Fibroblast of lung (primary cell): ENCODE results near the gene ABCC5. TPM values are rescaled to one million over a fixed set of nuclear protein-coding genes. Genes with fewer than 3 reads are reported as not detected.

Experiments used
- DNase-seq, 2 donors: peaks; one replicate each; pipeline versions ENCODE4 v3.0.0 to v3.0.0-alpha.2; 2010; ENCODE audit warnings: low read depth in 2 of 2
- H2AFZ ChIP-seq: 2 replicates; pipeline ENCODE4 v1.5.1; 2012; ENCODE audit warnings: low read length, control low read depth, inconsistent platforms
- H3K27ac ChIP-seq: 2 replicates; pipeline ENCODE4 v1.5.1; 2011; ENCODE audit warnings: low read length, control low read depth; ENCODE audit not compliant: insufficient read depth
- H3K27me3 ChIP-seq: 2 replicates; pipeline ENCODE4 v1.5.1; 2011; ENCODE audit warnings: mild to moderate bottlenecking, low read length; ENCODE audit not compliant: control insufficient read depth, insufficient read depth
- H3K36me3 ChIP-seq: 2 replicates; pipeline ENCODE4 v1.5.1; 2011; ENCODE audit warnings: low read length; ENCODE audit not compliant: control insufficient read depth, insufficient read depth
- H3K4me1 ChIP-seq: 2 replicates; pipeline ENCODE4 v1.5.1; 2011; ENCODE audit warnings: low read length; ENCODE audit not compliant: control insufficient read depth, insufficient read depth; ENCODE audit errors: extremely low read depth
- H3K4me2 ChIP-seq: 2 replicates; pipeline ENCODE4 v1.5.1; 2011; ENCODE audit warnings: low read length, control low read depth; ENCODE audit not compliant: insufficient read depth; ENCODE audit errors: extremely low read depth
- H3K4me3 ChIP-seq, 4 experiments: fragments of 200-600 bp in 1 of 4; sonication (generic) in 1 of 4; replicated peaks in 1 of 4; 2 replicates each; pipeline ENCODE4 v1.5.1; 2011 to 2016; ENCODE audit warnings: low read length in 4 of 4, low read depth in 3 of 4, mild to moderate bottlenecking in 3 of 4, control low read depth in 2 of 4, inconsistent platforms in 1 of 4, mixed read lengths in 1 of 4; ENCODE audit not compliant: insufficient read depth in 1 of 4; ENCODE audit errors: control extremely low read depth in 1 of 4
- H3K79me2 ChIP-seq: 2 replicates; pipeline ENCODE4 v1.5.1; 2012; ENCODE audit warnings: mild to moderate bottlenecking, low read length, inconsistent platforms; ENCODE audit not compliant: control insufficient read depth, insufficient read depth
- H3K9ac ChIP-seq: 2 replicates; pipeline ENCODE4 v1.5.1; 2011; ENCODE audit warnings: mild to moderate bottlenecking, low read length, control low read depth; ENCODE audit not compliant: insufficient read depth
- H3K9me3 ChIP-seq: 2 replicates; pipeline ENCODE4 v1.5.1; 2012; ENCODE audit warnings: low read depth, low read length; ENCODE audit not compliant: control insufficient read depth, insufficient read depth
- H4K20me1 ChIP-seq: 2 replicates; pipeline ENCODE4 v1.5.1; 2011; ENCODE audit warnings: low read length; ENCODE audit not compliant: control insufficient read depth, insufficient read depth; ENCODE audit errors: extremely low read depth
- EZH2 ChIP-seq: IDR thresholded peaks from 2 replicates; pipeline ENCODE4 v1.5.1; 2012; ENCODE audit warnings: low read length, control low read depth, mild to moderate bottlenecking; ENCODE audit errors: missing control alignments
- polyA plus RNA-seq, 2 donors: library from polyadenylated mRNA; depleted of rRNA in 1 of 2; stranded (reverse) in 1 of 2; unstranded in 1 of 2; fragments of >200 nt; gene quantifications; 2 replicates each; pipeline ENCODE4 v1.2.1, GENCODE V29; 2011 to 2012; ENCODE audit warnings: missing spikeins in 1 of 2
- total RNA-seq: library from RNA; depleted of rRNA; stranded (reverse); fragments of >200 nt; gene quantifications from 2 replicates; pipeline ENCODE4 v1.2.1, GENCODE V29; 2014
- TF ChIP-seq, protein P1 (sequence below), 2 donors: IDR thresholded peaks in 1 of 2; conservative IDR thresholded peaks in 1 of 2; 1 replicate in 1 of 2; 2 replicates in 1 of 2; pipeline ENCODE4 v1.5.1; 2011 to 2012; ENCODE audit warnings: low read length in 2 of 2, control low read depth in 1 of 2, inconsistent platforms in 1 of 2, low read depth in 1 of 2, mild to moderate bottlenecking in 1 of 2

Gene ABCC5
- total and polyA plus RNA-seq, 2 donors (not counting 1 experiment from before 2014, with no cell fraction given): 13.2 to 18.8 TPM

DNA sequence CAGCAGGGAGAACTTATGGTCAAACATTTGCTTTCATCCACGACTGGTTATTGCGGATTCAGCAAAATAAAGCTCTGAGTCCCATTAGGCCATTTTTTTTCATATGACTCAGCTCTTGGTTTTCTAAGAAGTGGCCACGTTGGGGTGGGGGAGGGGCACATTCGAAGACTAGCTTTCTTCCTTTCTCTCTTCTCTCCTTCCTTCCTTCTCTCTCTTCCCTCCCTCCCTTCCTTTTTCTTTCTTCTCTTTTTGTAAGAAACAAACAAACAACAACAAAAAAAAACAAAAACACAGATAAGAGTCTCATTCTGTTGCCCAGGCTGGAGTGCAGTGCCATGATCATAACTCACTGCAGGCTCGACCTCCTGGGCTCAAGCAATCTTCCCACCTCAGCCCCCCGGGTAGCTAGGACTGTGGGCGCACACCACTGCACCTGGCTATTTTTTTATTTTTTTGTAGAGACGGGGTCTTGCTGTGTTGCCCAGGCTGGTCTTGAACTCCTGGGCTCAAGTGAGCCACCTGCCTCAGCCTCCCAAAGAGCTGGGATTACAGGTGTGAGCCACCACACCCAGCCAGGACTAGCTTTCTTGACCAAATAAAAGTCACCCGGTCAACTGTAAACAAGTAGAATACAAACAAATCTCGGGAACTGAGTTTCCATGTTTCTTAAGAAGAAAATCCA lies 41.6 kb downstream of the ABCC5 start:
- no peak for TF ChIP-seq EZH2
- TF ChIP-seq, protein P1, sequence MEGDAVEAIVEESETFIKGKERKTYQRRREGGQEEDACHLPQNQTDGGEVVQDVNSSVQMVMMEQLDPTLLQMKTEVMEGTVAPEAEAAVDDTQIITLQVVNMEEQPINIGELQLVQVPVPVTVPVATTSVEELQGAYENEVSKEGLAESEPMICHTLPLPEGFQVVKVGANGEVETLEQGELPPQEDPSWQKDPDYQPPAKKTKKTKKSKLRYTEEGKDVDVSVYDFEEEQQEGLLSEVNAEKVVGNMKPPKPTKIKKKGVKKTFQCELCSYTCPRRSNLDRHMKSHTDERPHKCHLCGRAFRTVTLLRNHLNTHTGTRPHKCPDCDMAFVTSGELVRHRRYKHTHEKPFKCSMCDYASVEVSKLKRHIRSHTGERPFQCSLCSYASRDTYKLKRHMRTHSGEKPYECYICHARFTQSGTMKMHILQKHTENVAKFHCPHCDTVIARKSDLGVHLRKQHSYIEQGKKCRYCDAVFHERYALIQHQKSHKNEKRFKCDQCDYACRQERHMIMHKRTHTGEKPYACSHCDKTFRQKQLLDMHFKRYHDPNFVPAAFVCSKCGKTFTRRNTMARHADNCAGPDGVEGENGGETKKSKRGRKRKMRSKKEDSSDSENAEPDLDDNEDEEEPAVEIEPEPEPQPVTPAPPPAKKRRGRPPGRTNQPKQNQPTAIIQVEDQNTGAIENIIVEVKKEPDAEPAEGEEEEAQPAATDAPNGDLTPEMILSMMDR (conservative IDR thresholded peaks at IDR 0.05 in 1 of 2, IDR thresholded peaks at IDR 0.05 in 1 of 2; ENCODE audit: low read depth in 1 of 2, low read length in 2 of 2): no peak
- no peaks in the 10 kb centered on the region for H3K9me3 ChIP-seq
- H3K36me3 ChIP-seq: no peaks in the 10 kb centered on the region
- H3K4me1 ChIP-seq: no peaks in the 10 kb centered on the region
- no peak overlapping the region for H3K9ac ChIP-seq
- H4K20me1 ChIP-seq: no peaks in the 10 kb centered on the region
- H3K4me2 ChIP-seq: no peak overlapping the region
- H3K27ac ChIP-seq: no peak overlapping the region
- no peaks in the 10 kb centered on the region for H3K79me2 ChIP-seq
- peak; percentile 46 to 67 for DNase-seq
- H2AFZ ChIP-seq: no peak overlapping the region
- H3K27me3 ChIP-seq: no peaks in the 10 kb centered on the region
- no peak overlapping the region for H3K4me3 ChIP-seq

DNA sequence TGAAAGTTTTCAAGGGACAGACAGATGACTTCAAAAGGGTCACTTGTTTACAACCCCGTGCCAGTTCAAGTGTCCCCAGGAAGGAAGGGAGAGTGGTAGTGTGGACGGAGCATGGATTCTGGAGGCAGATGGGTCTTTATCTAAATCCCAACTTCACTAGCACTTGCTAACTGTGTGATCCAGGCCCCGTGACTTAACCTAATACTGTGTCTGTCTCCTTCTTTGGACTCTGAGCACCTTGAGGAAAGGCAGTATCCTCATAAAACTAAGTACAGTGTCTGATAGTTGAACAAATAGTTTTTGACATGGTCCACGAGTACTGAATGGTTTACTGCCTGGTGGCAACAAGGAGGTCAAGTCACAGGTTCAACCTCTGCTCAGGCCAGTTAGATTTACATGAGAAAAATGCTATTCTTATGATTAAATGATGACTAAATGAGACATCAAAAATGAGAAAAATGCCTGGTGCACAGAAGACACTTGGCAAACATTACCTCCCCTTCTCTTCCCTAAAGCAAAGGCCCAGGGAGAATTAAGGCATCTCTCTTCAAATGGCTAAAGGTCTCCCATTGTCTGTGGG lies 48.9 kb downstream of the ABCC5 start:
- H3K4me2 ChIP-seq: no peak overlapping the region
- H3K9me3 ChIP-seq: no peaks in the 10 kb centered on the region
- no peaks in the 10 kb centered on the region for H3K27me3 ChIP-seq
- no peak overlapping the region for H2AFZ ChIP-seq
- DNase-seq: no peak
- H3K36me3 ChIP-seq: peaks cover 6% of the 10 kb centered on the region
- no peak overlapping the region for H3K27ac ChIP-seq
- TF ChIP-seq EZH2: no peak
- TF ChIP-seq, protein P1 (conservative IDR thresholded peaks at IDR 0.05 in 1 of 2, IDR thresholded peaks at IDR 0.05 in 1 of 2; ENCODE audit: low read depth in 1 of 2, low read length in 2 of 2): no peak
- no peak overlapping the region for H3K4me3 ChIP-seq
- no peak overlapping the region for H3K9ac ChIP-seq
- H3K4me1 ChIP-seq: no peaks in the 10 kb centered on the region
- H3K79me2 ChIP-seq: no peaks in the 10 kb centered on the region
- no peaks in the 10 kb centered on the region for H4K20me1 ChIP-seq

DNA sequence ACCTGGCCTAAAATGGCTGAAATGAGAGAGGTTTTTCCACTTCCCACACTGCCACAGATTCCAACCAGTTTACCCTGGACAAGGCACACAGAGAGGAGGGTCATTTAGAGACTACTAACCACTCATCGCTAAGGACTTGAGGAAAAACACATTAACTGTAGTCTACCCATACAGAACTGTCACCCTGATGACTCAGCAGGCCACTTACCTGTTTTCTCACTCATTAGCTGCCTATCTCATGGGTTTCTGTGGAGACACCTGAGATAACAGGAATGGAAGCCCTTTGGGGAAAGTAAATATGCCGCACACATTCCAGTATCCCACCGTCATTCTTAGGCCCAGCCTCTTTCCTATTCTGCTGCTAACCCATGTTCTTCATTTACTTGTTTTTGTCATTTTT lies 50.0 kb downstream of the ABCC5 start:
- Histone ChIP-seq H3K27ac (no peak overlapping the region), H3K79me2 (no peaks in the 10 kb centered on the region), H3K4me3 (no peak overlapping the region), H3K36me3 (peaks cover 6% of the 10 kb centered on the region), H2AFZ (no peak overlapping the region), H4K20me1 (no peaks in the 10 kb centered on the region), H3K4me2 (no peak overlapping the region), H3K27me3 (no peaks in the 10 kb centered on the region), H3K4me1 (no peaks in the 10 kb centered on the region), H3K9me3 (no peaks in the 10 kb centered on the region), H3K9ac (no peak overlapping the region)
- no peak for DNase-seq
- TF ChIP-seq, protein P1 (conservative IDR thresholded peaks at IDR 0.05 in 1 of 2, IDR thresholded peaks at IDR 0.05 in 1 of 2; ENCODE audit: low read depth in 1 of 2, low read length in 2 of 2): no peak
- no peak for TF ChIP-seq EZH2
